DND-41 (cell line): Measurements from ENCODE around the gene C3orf38.

ENCODE experiments used
- ATAC-seq: fragments of 200-7000 bp; cut with Tn5 transposase; 3 replicates; pipeline ENCODE4 v1.9.1; 2021; ENCODE audit warnings: low read depth; ENCODE audit not compliant: insufficient read depth
- DNase-seq: peaks from one replicate; pipeline ENCODE4 v3.0.0-alpha.2; 2020
- H2AFZ ChIP-seq: 2 replicates; pipeline ENCODE4 v1.6.0; 2012; ENCODE audit warnings: low read depth, low read length
- H3K27ac ChIP-seq: 2 replicates; pipeline ENCODE4 v1.5.1; 2012; ENCODE audit warnings: low read length, inconsistent platforms
- H3K27me3 ChIP-seq: fragments of 200-600 bp; sonication (generic); 2 replicates; pipeline ENCODE4 v1.6.0; 2012; ENCODE audit warnings: low read length, mild to moderate bottlenecking, inconsistent platforms; ENCODE audit not compliant: insufficient read depth, poor library complexity
- H3K36me3 ChIP-seq: 2 replicates; pipeline ENCODE4 v1.5.1; 2012; ENCODE audit warnings: low read length, inconsistent platforms; ENCODE audit not compliant: insufficient read depth
- H3K4me1 ChIP-seq: 2 replicates; pipeline ENCODE4 v1.5.1; 2012; ENCODE audit warnings: mild to moderate bottlenecking, low read length; ENCODE audit not compliant: insufficient read depth
- H3K4me2 ChIP-seq: 2 replicates; pipeline ENCODE4 v1.6.0; 2012; ENCODE audit warnings: mild to moderate bottlenecking, moderate library complexity, low read length, inconsistent platforms; ENCODE audit not compliant: insufficient read depth
- H3K4me3 ChIP-seq, 2 experiments: fragments of 200-600 bp in 1 of 2; shearing (Covaris generic) in 1 of 2; 2 replicates each; pipeline ENCODE4 v1.5.1; 2012 to 2016; ENCODE audit warnings: inconsistent platforms in 2 of 2, low read length in 2 of 2, mild to moderate bottlenecking in 2 of 2, low read depth in 1 of 2, moderate library complexity in 1 of 2
- H3K79me2 ChIP-seq: 2 replicates; pipeline ENCODE4 v1.6.0; 2012; ENCODE audit warnings: low read length, inconsistent platforms; ENCODE audit not compliant: insufficient read depth
- H3K9ac ChIP-seq: 2 replicates; pipeline ENCODE4 v1.6.0; 2012; ENCODE audit warnings: low read depth, mild to moderate bottlenecking, inconsistent platforms, low read length, moderate library complexity
- H3K9me3 ChIP-seq: 2 replicates; pipeline ENCODE4 v1.5.1; 2012; ENCODE audit warnings: low read length, moderate library complexity, mild to moderate bottlenecking, inconsistent platforms; ENCODE audit not compliant: insufficient read depth, severe bottlenecking
- H4K20me1 ChIP-seq: 2 replicates; pipeline ENCODE4 v1.6.0; 2012; ENCODE audit warnings: low read length; ENCODE audit not compliant: insufficient read depth
- CTCF ChIP-seq: IDR thresholded peaks from 2 replicates; pipeline ENCODE4 v1.5.1; 2012; ENCODE audit warnings: borderline replicate concordance, low read length, moderate library complexity, mild to moderate bottlenecking; ENCODE audit not compliant: poor library complexity, severe bottlenecking; ENCODE audit errors: extremely low read depth
- EZH2 ChIP-seq: IDR thresholded peaks from 3 replicates; pipeline ENCODE4 v1.6.1; 2012; ENCODE audit warnings: borderline replicate concordance, low read depth, mild to moderate bottlenecking, moderate library complexity, low read length, inconsistent platforms; ENCODE audit not compliant: severe bottlenecking

The C3orf38 gene

GRCh38 chr3:88192631-88193030 is 42.9 kb downstream of the C3orf38 start:
- ATAC-seq (no peak), DNase-seq (no peak)
- no peaks in the 10 kb centered on the region for H3K36me3 ChIP-seq
- TF ChIP-seq CTCF = no peak
- no peak for TF ChIP-seq EZH2
- no peak overlapping the region for H3K4me3 ChIP-seq
- no peak overlapping the region for H3K9ac ChIP-seq
- no peaks in the 10 kb centered on the region for H4K20me1 ChIP-seq
- no peaks in the 10 kb centered on the region for H3K27me3 ChIP-seq
- H3K4me2 ChIP-seq = no peak overlapping the region
- H3K79me2 ChIP-seq = no peaks in the 10 kb centered on the region
- no peak overlapping the region for H3K27ac ChIP-seq
- H3K9me3 ChIP-seq = no peaks in the 10 kb centered on the region
- no peaks in the 10 kb centered on the region for H3K4me1 ChIP-seq
- H2AFZ ChIP-seq = no peak overlapping the region

GRCh38 chr3:88195951-88196434 is 46.2 kb downstream of the C3orf38 start:
- H3K4me3 ChIP-seq = no peak overlapping the region
- no peak overlapping the region for H3K4me2 ChIP-seq
- no peaks in the 10 kb centered on the region for H3K36me3 ChIP-seq
- no peak for ATAC-seq
- H2AFZ ChIP-seq = no peak overlapping the region
- H3K27ac ChIP-seq = no peak overlapping the region
- peaks cover 2% of the 10 kb centered on the region for H3K27me3 ChIP-seq
- no peaks in the 10 kb centered on the region for H3K79me2 ChIP-seq
- H3K9me3 ChIP-seq = no peaks in the 10 kb centered on the region
- no peaks in the 10 kb centered on the region for H4K20me1 ChIP-seq
- no peak overlapping the region for H3K9ac ChIP-seq
- TF ChIP-seq CTCF (no peak), EZH2 (no peak)
- no peaks in the 10 kb centered on the region for H3K4me1 ChIP-seq
- DNase-seq = peak; percentile 9

GRCh38 chr3:88198121-88198520 is 48.4 kb downstream of the C3orf38 start:
- no peak overlapping the region for H3K9ac ChIP-seq
- TF ChIP-seq EZH2 (no peak), CTCF (no peak)
- H3K4me3 ChIP-seq = no peak overlapping the region
- no peaks in the 10 kb centered on the region for H3K4me1 ChIP-seq
- no peak overlapping the region for H3K4me2 ChIP-seq
- no peak for ATAC-seq
- H3K79me2 ChIP-seq = no peaks in the 10 kb centered on the region
- no peaks in the 10 kb centered on the region for H3K36me3 ChIP-seq
- H2AFZ ChIP-seq = no peak overlapping the region
- no peaks in the 10 kb centered on the region for H4K20me1 ChIP-seq
- no peak overlapping the region for H3K27ac ChIP-seq
- no peak for DNase-seq
- peaks cover 2% of the 10 kb centered on the region for H3K27me3 ChIP-seq
- H3K9me3 ChIP-seq = no peaks in the 10 kb centered on the region

- no peaks in the 10 kb centered on the region for H3K9me3 ChIP-seq
- no peaks in the 10 kb centered on the region for H3K36me3 ChIP-seq
- no peaks in the 10 kb centered on the region for H4K20me1 ChIP-seq
- TF ChIP-seq CTCF (peak; percentile 88), EZH2 (no peak)
- no peak overlapping the region for H3K4me3 ChIP-seq
- no peak overlapping the region for H3K9ac ChIP-seq
- peak; percentile 68 for DNase-seq
- H3K4me2 ChIP-seq = no peak overlapping the region
- H2AFZ ChIP-seq = no peak overlapping the region
- H3K79me2 ChIP-seq = no peaks in the 10 kb centered on the region
- ATAC-seq = peak; percentile 93
- no peaks in the 10 kb centered on the region for H3K4me1 ChIP-seq
- H3K27ac ChIP-seq = no peak overlapping the region
- H3K27me3 ChIP-seq = peaks cover 2% of the 10 kb centered on the region
Measured at GRCh38 chr3:88203642-88204055, 53.9 kb downstream of the C3orf38 start.
